Thyroid gland (tissue), 4 donors: ENCODE data around the gene TMEM125. TPM values are rescaled to one million over a fixed set of nuclear protein-coding genes. Genes with fewer than 3 reads are reported as not detected.

Experiments used
- DNase-seq, 2 donors: peaks; one replicate each; pipeline ENCODE4 v3.0.0-alpha.2; 2019
- H3K27ac ChIP-seq, 3 donors: fragments of 200-600 bp; sonication (generic); 1 replicate in 2 of 3; 2 replicates in 1 of 3; pipeline ENCODE4 v1.5.1; 2016 to 2019; ENCODE audit warnings: mild to moderate bottlenecking in 1 of 3, moderate library complexity in 1 of 3
- H3K27me3 ChIP-seq: fragments of 200-600 bp; sonication (generic); one replicate; pipeline ENCODE4 v1.5.1; 2019
- H3K36me3 ChIP-seq, 2 donors: fragments of 200-600 bp; sonication (generic); one replicate each; pipeline ENCODE4 v1.5.1; 2016 to 2019
- H3K4me1 ChIP-seq, 2 donors: fragments of 200-600 bp; sonication (generic); one replicate each; pipeline ENCODE4 v1.5.1; 2017 to 2019
- H3K4me3 ChIP-seq, 3 donors: fragments of 200-600 bp; sonication (generic); replicated peaks in 1 of 3; 1 replicate in 2 of 3; 2 replicates in 1 of 3; pipeline ENCODE4 v1.5.1; 2016; ENCODE audit warnings: mild to moderate bottlenecking in 1 of 3
- H3K9me3 ChIP-seq: fragments of 200-600 bp; sonication (generic); one replicate; pipeline ENCODE4 v1.5.1; 2017
- CTCF ChIP-seq, 6 experiments: fragments of 200-600 bp in 3 of 6; fragments of 450-650 bp in 3 of 6; sonication (generic) in 3 of 6; IDR thresholded peaks; one replicate each; pipeline ENCODE4 v1.5.1; 2016 to 2019; ENCODE audit warnings: antibody characterized with exemption in 6 of 6, mild to moderate bottlenecking in 2 of 6, inconsistent platforms in 1 of 6, moderate library complexity in 1 of 6
- POLR2A ChIP-seq, 2 donors: fragments of 450-650 bp; IDR thresholded peaks; one replicate each; pipeline ENCODE4 v1.6.1; 2017; ENCODE audit warnings: antibody characterized with exemption in 2 of 2, mild to moderate bottlenecking in 2 of 2, moderate library complexity in 1 of 2
- WGBS, 2 donors: methylation state at CpG; one replicate each; pipeline ENCODE4 v1.1.5; 2017; 5-methylcytosine and 5-hydroxymethylcytosine counted together
- intact Hi-C: fragments of 100-400 bp; cut with DNase I; formaldehyde crosslinking; loops from one replicate; pipeline ENCODE4 v1.15.1; 2023
- total RNA-seq, 4 donors: library from RNA; depleted of rRNA; stranded (reverse); fragments of >200 nt; gene quantifications; one replicate each; pipeline ENCODE4 v1.2.3, GENCODE V29; 2016

TMEM125 gene
- total RNA-seq, 4 donors from 2014 or later: 50.8 to 127 (median 89.8) TPM

GRCh38 chr1:43267818-43268425 lies 1.9 kb upstream of the TMEM125 start:
- Histone ChIP-seq H3K27me3 (no peaks in the 10 kb centered on the region), H3K4me1 (peaks cover 48 to 55% of the 10 kb centered on the region in 2 donors), H3K27ac (peak overlapping the region; percentile 55 to 89 (median 65)), H3K36me3 (peaks cover 0 to 2% of the 10 kb centered on the region in 2 donors), H3K9me3 (no peaks in the 10 kb centered on the region), H3K4me3 (no peak overlapping the region)
- intact Hi-C loops: no loop called here
- no peak for TF ChIP-seq POLR2A (IDR thresholded peaks at IDR 0.05)
- no peak for TF ChIP-seq CTCF (IDR thresholded peaks at IDR 0.05)
- WGBS, 2 donors: 70 to 76% methylated on average over 3 of the region's 3 CpGs
- DNase-seq: no peak

- peaks cover 42 to 59% of the 10 kb centered on the region in 2 donors for H3K4me1 ChIP-seq
- WGBS, 2 donors: 12 to 13% methylated on average over 10 to 14 of the region's 29 CpGs
- no peaks in the 10 kb centered on the region for H3K27me3 ChIP-seq
- DNase-seq: peak; percentile 96 to 97
- TF ChIP-seq POLR2A (IDR thresholded peaks at IDR 0.05): peak in 1 of 2 donors; percentile 95
- TF ChIP-seq CTCF (IDR thresholded peaks at IDR 0.05): peak in 1 of 6 experiments; percentile 11
- intact Hi-C loops: no loop called here
- H3K4me3 ChIP-seq: peak overlapping the region in 2 of 3 donors; percentile 19 to 40
- H3K36me3 ChIP-seq: peaks cover 0 to 4% of the 10 kb centered on the region in 2 donors
- peak overlapping the region; percentile 88 to 96 (median 93) for H3K27ac ChIP-seq
- no peaks in the 10 kb centered on the region for H3K9me3 ChIP-seq
These were observed 775 bp downstream of the TMEM125 start for GRCh38 chr1:43270421-43271095.

- DNase-seq: no peak
- 68 to 75% methylated on average over 12 of the region's 12 CpGs for WGBS, 2 donors
- Histone ChIP-seq H3K27me3 (no peaks in the 10 kb centered on the region), H3K4me3 (peak overlapping the region in 2 of 3 donors; percentile 19 to 40), H3K4me1 (peaks cover 34 to 51% of the 10 kb centered on the region in 2 donors), H3K9me3 (no peaks in the 10 kb centered on the region), H3K36me3 (peaks cover 0 to 4% of the 10 kb centered on the region in 2 donors), H3K27ac (peak overlapping the region; percentile 88 to 96 (median 93))
- TF ChIP-seq CTCF (IDR thresholded peaks at IDR 0.05) (no peak), POLR2A (IDR thresholded peaks at IDR 0.05) (peak in 1 of 2 donors; percentile 6)
- intact Hi-C loops: no loop called here
These were observed 1.7 kb downstream of the TMEM125 start for GRCh38 chr1:43271186-43272118.

- Histone ChIP-seq H3K4me1 (peaks cover 27 to 48% of the 10 kb centered on the region in 2 donors), H3K27me3 (no peaks in the 10 kb centered on the region), H3K36me3 (peaks cover 0 to 4% of the 10 kb centered on the region in 2 donors), H3K9me3 (no peaks in the 10 kb centered on the region), H3K27ac (peak overlapping the region in 2 of 3 donors; percentile 88 to 96), H3K4me3 (no peak overlapping the region)
- 75 to 76% methylated on average over 7 to 9 of the region's 9 CpGs for WGBS, 2 donors
- intact Hi-C loops: no loop called here
- DNase-seq: no peak
- TF ChIP-seq POLR2A (IDR thresholded peaks at IDR 0.05) (no peak), CTCF (IDR thresholded peaks at IDR 0.05) (no peak)
These were observed 2.4 kb downstream of the TMEM125 start for GRCh38 chr1:43272161-43272560.
